Smooth muscle cell (in vitro differentiated cells): ENCODE data around the gene MYB. TPM values are rescaled to one million over a fixed set of nuclear protein-coding genes. Genes with fewer than 3 reads are reported as not detected.
"Not testable (repeated sequence)": the region's sequence is repeated elsewhere in the genome, so short reads cannot be mapped to it uniquely, and the experiment has no call there.

ENCODE experiments used
- DNase-seq: peaks from one replicate; lab custom pipeline; 2025; ENCODE audit not compliant: unreplicated experiment; lab: John Stamatoyannopoulos, UW
- H2AFZ ChIP-seq: fragments of 200-600 bp; sonication (generic); 2 replicates; pipeline ENCODE4 v1.6.0; 2016; ENCODE audit warnings: antibody characterized with exemption, low read depth, mild to moderate bottlenecking
- H3F3A ChIP-seq: fragments of 200-600 bp; sonication (generic); 2 replicates; pipeline ENCODE4 v1.6.0; 2017; ENCODE audit warnings: antibody characterized with exemption, low read depth
- H3K27ac ChIP-seq: fragments of 200-600 bp; sonication (generic); 2 replicates; pipeline ENCODE4 v1.5.1; 2016; ENCODE audit warnings: low read depth, mild to moderate bottlenecking
- H3K27me3 ChIP-seq: fragments of 200-600 bp; sonication (generic); 2 replicates; pipeline ENCODE4 v1.6.1; 2016; ENCODE audit warnings: low read depth, mild to moderate bottlenecking
- H3K36me3 ChIP-seq: fragments of 200-600 bp; sonication (generic); 2 replicates; pipeline ENCODE4 v1.5.1; 2016; ENCODE audit warnings: low read depth
- H3K4me1 ChIP-seq: fragments of 200-600 bp; sonication (generic); 2 replicates; pipeline ENCODE4 v1.5.1; 2016; ENCODE audit warnings: low read depth
- H3K4me2 ChIP-seq: fragments of 200-600 bp; sonication (generic); 2 replicates; pipeline ENCODE4 v1.6.0; 2016; ENCODE audit warnings: mild to moderate bottlenecking
- H3K4me3 ChIP-seq: fragments of 200-600 bp; sonication (generic); 2 replicates; pipeline ENCODE4 v1.5.1; 2016; ENCODE audit warnings: mild to moderate bottlenecking
- H3K79me2 ChIP-seq: fragments of 200-600 bp; sonication (generic); 2 replicates; pipeline ENCODE4 v1.6.0; 2016; ENCODE audit warnings: low read depth, mild to moderate bottlenecking
- H3K9ac ChIP-seq: fragments of 200-600 bp; sonication (generic); 2 replicates; pipeline ENCODE4 v1.6.0; 2016; ENCODE audit warnings: low read depth
- H3K9me3 ChIP-seq: fragments of 200-600 bp; sonication (generic); replicated peaks from 2 replicates; pipeline ENCODE4 v1.5.1; 2016; ENCODE audit warnings: low read depth
- H4K20me1 ChIP-seq: fragments of 200-600 bp; sonication (generic); 2 replicates; pipeline ENCODE4 v1.6.0; 2016; ENCODE audit warnings: low read depth
- WGBS: methylation state at CpG from one replicate; pipeline ENCODE4 v1.1.7; 2016; ENCODE audit warnings: low lambda C conversion rate; 5-methylcytosine and 5-hydroxymethylcytosine counted together
- polyA plus RNA-seq: library from polyadenylated mRNA; unstranded; fragments of >200 nt; fragmentation: Nextera tagmentation; extraction: Ambion mirVana; gene quantifications from 2 replicates; pipeline ENCODE4 v1.2.1, GENCODE V29; 2016
- total RNA-seq: library from RNA; depleted of rRNA; stranded (reverse); fragments of >200 nt; gene quantifications from 2 replicates; pipeline ENCODE4 v1.2.3, GENCODE V29; 2014
- TF ChIP-seq, protein P1 (sequence below): fragments of 200-600 bp; sonication (generic); IDR thresholded peaks from 2 replicates; pipeline ENCODE4 v1.5.1; 2017; ENCODE audit warnings: borderline replicate concordance, mild to moderate bottlenecking, antibody characterized with exemption; ENCODE audit not compliant: insufficient read depth, poor library complexity, severe bottlenecking

Gene MYB
- total and polyA plus RNA-seq, 2 experiments from 2014 or later: 0.25 to 1.2 TPM

DNA sequence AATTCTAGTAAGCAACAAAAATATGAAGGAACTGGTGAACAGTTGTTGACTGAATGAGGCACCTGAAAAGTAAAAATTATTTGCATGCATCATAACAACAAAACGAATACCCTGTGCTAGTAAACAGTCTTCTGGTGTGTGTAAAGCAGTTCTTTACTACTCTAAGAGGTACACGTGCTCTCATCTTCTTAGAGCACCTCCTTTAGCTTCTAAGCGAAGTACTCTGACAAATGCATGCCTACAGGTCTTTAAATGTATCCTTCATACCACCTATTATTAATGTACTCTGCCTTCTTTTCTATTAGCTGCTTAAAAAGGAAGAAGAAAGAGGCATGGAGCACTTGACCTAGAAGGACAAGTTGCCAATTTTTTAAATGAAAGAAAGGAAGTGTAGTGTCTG lies 32.2 kb upstream of the MYB start:
- no peaks in the 10 kb centered on the region for H3K36me3 ChIP-seq
- no peak overlapping the region for H3K9ac ChIP-seq
- DNase-seq: no peak
- H3F3A ChIP-seq: no peaks in the 10 kb centered on the region
- H3K9me3 ChIP-seq: no peaks in the 10 kb centered on the region
- H4K20me1 ChIP-seq: no peaks in the 10 kb centered on the region
- WGBS: 79% methylated on average over 3 of the region's 3 CpGs
- H3K79me2 ChIP-seq: no peaks in the 10 kb centered on the region
- H3K27ac ChIP-seq: no peak overlapping the region
- no peak overlapping the region for H3K4me3 ChIP-seq
- no peaks in the 10 kb centered on the region for H3K4me1 ChIP-seq
- no peak overlapping the region for H3K4me2 ChIP-seq
- H3K27me3 ChIP-seq: no peaks in the 10 kb centered on the region
- H2AFZ ChIP-seq: no peak overlapping the region
- TF ChIP-seq, protein P1, sequence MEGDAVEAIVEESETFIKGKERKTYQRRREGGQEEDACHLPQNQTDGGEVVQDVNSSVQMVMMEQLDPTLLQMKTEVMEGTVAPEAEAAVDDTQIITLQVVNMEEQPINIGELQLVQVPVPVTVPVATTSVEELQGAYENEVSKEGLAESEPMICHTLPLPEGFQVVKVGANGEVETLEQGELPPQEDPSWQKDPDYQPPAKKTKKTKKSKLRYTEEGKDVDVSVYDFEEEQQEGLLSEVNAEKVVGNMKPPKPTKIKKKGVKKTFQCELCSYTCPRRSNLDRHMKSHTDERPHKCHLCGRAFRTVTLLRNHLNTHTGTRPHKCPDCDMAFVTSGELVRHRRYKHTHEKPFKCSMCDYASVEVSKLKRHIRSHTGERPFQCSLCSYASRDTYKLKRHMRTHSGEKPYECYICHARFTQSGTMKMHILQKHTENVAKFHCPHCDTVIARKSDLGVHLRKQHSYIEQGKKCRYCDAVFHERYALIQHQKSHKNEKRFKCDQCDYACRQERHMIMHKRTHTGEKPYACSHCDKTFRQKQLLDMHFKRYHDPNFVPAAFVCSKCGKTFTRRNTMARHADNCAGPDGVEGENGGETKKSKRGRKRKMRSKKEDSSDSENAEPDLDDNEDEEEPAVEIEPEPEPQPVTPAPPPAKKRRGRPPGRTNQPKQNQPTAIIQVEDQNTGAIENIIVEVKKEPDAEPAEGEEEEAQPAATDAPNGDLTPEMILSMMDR: no peak

DNA sequence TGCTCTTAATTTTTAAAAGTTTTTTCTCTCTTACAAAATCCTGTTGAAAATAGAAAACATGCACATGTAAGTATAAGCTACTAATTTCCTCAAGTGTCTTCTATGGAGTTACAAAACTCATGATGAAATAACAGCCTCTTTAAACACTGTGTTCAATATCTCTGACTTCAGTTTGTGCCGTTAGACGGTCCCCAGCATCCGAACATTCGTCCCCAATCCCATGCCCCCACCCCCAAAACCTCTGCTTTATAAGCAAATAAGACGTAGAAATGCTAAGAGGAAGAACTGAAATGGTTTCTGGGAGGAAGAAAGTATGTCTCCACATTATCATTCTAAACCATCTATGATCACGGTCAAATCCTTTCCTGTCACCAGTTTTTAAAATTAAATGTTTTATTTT lies 31.7 kb upstream of the MYB start:
- WGBS: 86% methylated on average over 6 of the region's 6 CpGs
- Histone ChIP-seq H3K4me2 (no peak overlapping the region), H3F3A (no peaks in the 10 kb centered on the region), H3K4me3 (no peak overlapping the region), H3K27me3 (no peaks in the 10 kb centered on the region), H3K9ac (no peak overlapping the region), H3K79me2 (no peaks in the 10 kb centered on the region), H2AFZ (no peak overlapping the region), H3K4me1 (no peaks in the 10 kb centered on the region), H4K20me1 (no peaks in the 10 kb centered on the region), H3K27ac (no peak overlapping the region), H3K9me3 (no peaks in the 10 kb centered on the region), H3K36me3 (no peaks in the 10 kb centered on the region)
- DNase-seq: no peak
- TF ChIP-seq, protein P1: no peak

DNA sequence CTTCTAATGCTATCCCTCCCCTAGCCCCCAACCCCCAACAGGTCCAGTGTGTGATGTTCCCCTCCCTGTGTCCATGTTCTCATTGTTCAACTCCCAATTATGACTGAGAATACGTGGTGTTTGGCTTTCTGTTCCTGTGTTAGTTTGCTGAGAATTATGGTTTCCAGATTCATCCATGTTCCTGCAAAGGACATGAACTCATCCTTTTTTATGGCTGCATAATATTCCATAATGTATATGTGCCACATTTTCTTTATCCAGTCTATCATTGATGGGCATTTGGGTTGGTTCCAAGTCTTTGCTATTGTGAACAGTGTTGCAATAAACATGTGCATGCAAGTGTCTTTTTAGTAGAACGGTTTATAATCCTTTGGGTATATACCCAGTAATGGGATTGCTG lies 30.6 kb upstream of the MYB start:
- WGBS: 89% methylated on average over 2 of the region's 2 CpGs
- not testable (repeated sequence) for H3K9ac ChIP-seq, H3K9me3 ChIP-seq, H3K27me3 ChIP-seq, H3K4me1 ChIP-seq, H3K27ac ChIP-seq, DNase-seq, H3K4me3 ChIP-seq, H2AFZ ChIP-seq, H4K20me1 ChIP-seq, H3F3A ChIP-seq, H3K4me2 ChIP-seq, H3K36me3 ChIP-seq, H3K79me2 ChIP-seq

DNA sequence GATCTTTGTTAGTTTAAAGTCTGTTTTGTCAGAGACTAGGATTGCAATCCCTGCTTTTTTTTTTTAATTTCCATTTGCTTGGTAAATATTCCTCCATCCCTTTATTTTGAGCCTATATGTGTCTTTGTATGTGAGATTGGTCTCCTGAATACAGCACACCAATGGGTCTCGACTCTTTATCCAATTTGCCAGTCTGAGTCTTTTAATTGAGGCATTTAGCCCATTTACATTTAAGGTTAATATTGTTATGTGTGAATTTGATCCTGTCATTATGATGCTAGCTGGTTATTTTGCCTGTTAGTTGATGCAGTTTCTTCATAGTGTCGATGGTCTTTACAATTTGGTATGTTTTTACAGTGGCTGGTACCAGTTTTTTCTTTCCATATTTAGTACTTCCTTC lies 27.0 kb upstream of the MYB start:
- not testable (repeated sequence) for H3K27ac ChIP-seq, H3K36me3 ChIP-seq, H3K79me2 ChIP-seq, H3F3A ChIP-seq, H3K4me3 ChIP-seq, H3K27me3 ChIP-seq, H3K9me3 ChIP-seq, H2AFZ ChIP-seq, H4K20me1 ChIP-seq, H3K4me2 ChIP-seq, H3K9ac ChIP-seq, H3K4me1 ChIP-seq, DNase-seq
- 83% methylated on average over 2 of the region's 2 CpGs for WGBS

DNA sequence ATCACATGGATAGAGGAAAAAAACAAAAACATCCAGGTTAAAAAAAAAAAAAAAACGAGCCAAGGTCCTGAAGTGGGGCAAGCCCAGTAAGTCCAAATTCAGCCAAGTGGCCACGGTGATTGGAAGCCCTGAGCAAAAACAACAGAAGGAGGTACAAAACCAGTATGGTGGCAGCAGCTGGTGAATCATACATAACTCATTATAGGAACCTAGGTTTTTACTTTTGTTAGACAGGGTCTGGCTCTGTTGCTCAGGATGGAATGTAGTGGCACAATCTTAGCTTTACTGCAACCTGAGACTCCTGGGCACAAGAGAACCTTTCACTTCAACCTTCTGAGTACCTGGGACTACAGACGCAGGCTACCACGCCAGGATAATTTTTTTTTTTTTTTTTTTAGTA lies 22.7 kb upstream of the MYB start:
- 84% methylated on average over 4 of the region's 4 CpGs for WGBS

More for the DNA sequence above, 22.7 kb upstream of the MYB start:
- H3K79me2 ChIP-seq: no peaks in the 10 kb centered on the region
- H3K27ac ChIP-seq: no peak overlapping the region
- H3K27me3 ChIP-seq: peaks cover 2% of the 10 kb centered on the region
- H3K4me1 ChIP-seq: no peaks in the 10 kb centered on the region
- H3K4me2 ChIP-seq: no peak overlapping the region
- H2AFZ ChIP-seq: no peak overlapping the region
- no peaks in the 10 kb centered on the region for H4K20me1 ChIP-seq
- H3F3A ChIP-seq: no peaks in the 10 kb centered on the region
- H3K9ac ChIP-seq: no peak overlapping the region
- no peak for DNase-seq
- no peak overlapping the region for H3K4me3 ChIP-seq
- TF ChIP-seq, protein P1: no peak
- no peaks in the 10 kb centered on the region for H3K36me3 ChIP-seq
- H3K9me3 ChIP-seq: no peaks in the 10 kb centered on the region
